GM23338 (cell line): Measurements from ENCODE around the gene INPP4B. TPM values are rescaled to one million over a fixed set of nuclear protein-coding genes. Genes with fewer than 3 reads are reported as not detected.

Experiments
- ATAC-seq: fragments of 200-7000 bp; cut with Tn5 transposase; 3 replicates; pipeline ENCODE4 v1.9.1; 2020
- DNase-seq: peaks from one replicate; pipeline ENCODE4 v3.0.0-alpha.2; 2015; ENCODE audit warnings: low spot score
- H2AFZ ChIP-seq: fragments of 200-600 bp; sonication (generic); 2 replicates; pipeline ENCODE4 v1.8.0; 2016; ENCODE audit warnings: antibody characterized with exemption, mild to moderate bottlenecking, moderate library complexity
- H3F3A ChIP-seq: fragments of 200-600 bp; sonication (generic); replicated peaks from 2 replicates; pipeline ENCODE4 v1.8.0; 2017; ENCODE audit warnings: antibody characterized with exemption, mixed run types, low read depth
- H3K27ac ChIP-seq: fragments of 200-600 bp; sonication (generic); 2 replicates; pipeline ENCODE4 v1.6.1; 2016; ENCODE audit warnings: low read depth
- H3K27me3 ChIP-seq: fragments of 200-600 bp; sonication (generic); 2 replicates; pipeline ENCODE4 v1.8.0; 2016; ENCODE audit warnings: mild to moderate bottlenecking, mixed run types, moderate library complexity; ENCODE audit not compliant: insufficient read depth
- H3K36me3 ChIP-seq: fragments of 200-600 bp; sonication (generic); 2 replicates; pipeline ENCODE4 v1.8.0; 2016; ENCODE audit warnings: mild to moderate bottlenecking; ENCODE audit not compliant: insufficient read depth
- H3K4me1 ChIP-seq: fragments of 200-600 bp; sonication (generic); 2 replicates; pipeline ENCODE4 v1.8.0; 2016; ENCODE audit warnings: mild to moderate bottlenecking, moderate library complexity; ENCODE audit not compliant: insufficient read depth
- H3K4me2 ChIP-seq: fragments of 200-600 bp; sonication (generic); 2 replicates; pipeline ENCODE4 v1.7.1; 2017; ENCODE audit warnings: mixed run types
- H3K4me3 ChIP-seq: fragments of 200-600 bp; sonication (generic); 2 replicates; pipeline ENCODE4 v1.6.1; 2016; ENCODE audit warnings: mixed run types
- H3K79me2 ChIP-seq: fragments of 200-600 bp; sonication (generic); replicated peaks from 2 replicates; pipeline ENCODE4 v1.8.0; 2017; ENCODE audit warnings: mild to moderate bottlenecking; ENCODE audit not compliant: insufficient read depth
- H3K9me2 ChIP-seq: fragments of 200-600 bp; sonication (generic); 2 replicates; pipeline ENCODE4 v1.8.0; 2017; ENCODE audit not compliant: insufficient read depth
- H4K20me1 ChIP-seq: fragments of 200-600 bp; sonication (generic); replicated peaks from 2 replicates; pipeline ENCODE4 v1.8.0; 2017; ENCODE audit warnings: mild to moderate bottlenecking; ENCODE audit not compliant: insufficient read depth
- H3K27ac Mint-ChIP-seq: 2 replicates; pipeline ENCODE4 v1.8.0; 2020; ENCODE audit warnings: inconsistent platforms, mild to moderate bottlenecking, moderate library complexity, mixed read lengths
- H3K27me3 Mint-ChIP-seq: 3 replicates; pipeline ENCODE4 v1.8.0; 2022; ENCODE audit warnings: low read depth, mild to moderate bottlenecking, moderate library complexity, mixed read lengths, inconsistent platforms; ENCODE audit not compliant: insufficient read depth, poor library complexity
- H3K36me3 Mint-ChIP-seq: 3 replicates; pipeline ENCODE4 v1.8.0; 2021; ENCODE audit warnings: low read depth, mild to moderate bottlenecking, inconsistent platforms, moderate library complexity, mixed read lengths
- H3K4me1 Mint-ChIP-seq: 3 replicates; pipeline ENCODE4 v1.8.0; 2020; ENCODE audit warnings: mild to moderate bottlenecking, inconsistent platforms, mixed read lengths
- H3K4me3 Mint-ChIP-seq: 3 replicates; pipeline ENCODE4 v1.8.0; 2021; ENCODE audit warnings: moderate library complexity, mild to moderate bottlenecking, inconsistent platforms, mixed read lengths
- H3K9me3 Mint-ChIP-seq: 3 replicates; pipeline ENCODE4 v1.8.0; 2020; ENCODE audit warnings: moderate library complexity, mild to moderate bottlenecking, inconsistent platforms, mixed read lengths
- CTCF ChIP-seq, 2 experiments: fragments of 200-600 bp in 1 of 2; sonication (generic) in 1 of 2; conservative IDR thresholded peaks; 2 replicates each; pipeline versions ENCODE4 v1.5.1 to v1.6.1; 2016 to 2017; ENCODE audit warnings: antibody characterized with exemption in 2 of 2, low read depth in 2 of 2, mild to moderate bottlenecking in 2 of 2, moderate library complexity in 1 of 2
- EZH2 ChIP-seq: fragments of 200-600 bp; sonication (generic); IDR thresholded peaks from one replicate; pipeline ENCODE4 v1.8.0; 2017; ENCODE audit warnings: antibody characterized with exemption, mild to moderate bottlenecking, low read depth; ENCODE audit not compliant: unreplicated experiment
- EZH2phosphoT487 ChIP-seq: fragments of 200-600 bp; sonication (generic); IDR thresholded peaks from one replicate; pipeline ENCODE4 v1.8.1; 2018; ENCODE audit warnings: antibody characterized with exemption; ENCODE audit not compliant: unreplicated experiment
- STAT1 ChIP-seq: IDR thresholded peaks from one replicate; pipeline ENCODE4 v1.6.1; 2016; ENCODE audit warnings: antibody characterized with exemption; ENCODE audit not compliant: unreplicated experiment
- ZNF462 ChIP-seq: fragments of 250-450 bp; sonication (Bioruptor Pico); IDR thresholded peaks from 2 replicates; pipeline ENCODE4 v1.5.0; 2020; ENCODE audit warnings: mild to moderate bottlenecking, moderate library complexity
- polyA plus RNA-seq: library from polyadenylated mRNA; unstranded; fragments of >200 nt; fragmentation: Nextera tagmentation; extraction: Ambion mirVana; gene quantifications from 2 replicates; pipeline ENCODE4 v1.2.1, GENCODE V29; 2016
- total RNA-seq: library from RNA; depleted of rRNA; stranded (reverse); fragments of >200 nt; shearing (Covaris generic); gene quantifications from 2 replicates; pipeline ENCODE4 v1.2.3, GENCODE V29; 2014

The INPP4B gene
- total and polyA plus RNA-seq, 2 experiments from 2014 or later = 0.11 to 0.14 TPM

DNA sequence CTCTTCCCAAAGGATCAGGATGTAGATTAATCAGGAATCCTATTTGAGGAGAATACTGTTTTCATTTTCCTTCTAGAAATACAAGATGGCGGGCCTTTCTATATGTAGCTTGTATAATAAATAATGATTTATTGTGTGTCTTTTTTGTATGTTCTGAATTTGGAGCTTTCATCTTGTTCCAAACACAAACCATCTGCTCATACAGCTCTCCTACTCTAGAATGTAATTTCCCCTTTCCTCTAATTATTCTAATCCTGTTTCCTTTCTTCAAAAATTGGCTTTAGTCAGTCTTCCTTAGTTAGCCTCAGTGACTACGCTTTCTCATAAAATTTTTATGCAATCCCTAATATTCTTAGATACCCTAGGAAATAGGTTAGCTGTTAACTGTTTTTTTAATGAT is 422.2 kb downstream of the INPP4B start (continued):
- no peak for TF ChIP-seq ZNF462 (CRISPR knock-in tag)
- TF ChIP-seq CTCF (conservative IDR thresholded peaks at IDR 0.05; ENCODE audit: low read depth in 2 of 2) = no peak
- no peak for TF ChIP-seq EZH2
- no peak for TF ChIP-seq EZH2phosphoT487
- no peak for TF ChIP-seq STAT1

DNA sequence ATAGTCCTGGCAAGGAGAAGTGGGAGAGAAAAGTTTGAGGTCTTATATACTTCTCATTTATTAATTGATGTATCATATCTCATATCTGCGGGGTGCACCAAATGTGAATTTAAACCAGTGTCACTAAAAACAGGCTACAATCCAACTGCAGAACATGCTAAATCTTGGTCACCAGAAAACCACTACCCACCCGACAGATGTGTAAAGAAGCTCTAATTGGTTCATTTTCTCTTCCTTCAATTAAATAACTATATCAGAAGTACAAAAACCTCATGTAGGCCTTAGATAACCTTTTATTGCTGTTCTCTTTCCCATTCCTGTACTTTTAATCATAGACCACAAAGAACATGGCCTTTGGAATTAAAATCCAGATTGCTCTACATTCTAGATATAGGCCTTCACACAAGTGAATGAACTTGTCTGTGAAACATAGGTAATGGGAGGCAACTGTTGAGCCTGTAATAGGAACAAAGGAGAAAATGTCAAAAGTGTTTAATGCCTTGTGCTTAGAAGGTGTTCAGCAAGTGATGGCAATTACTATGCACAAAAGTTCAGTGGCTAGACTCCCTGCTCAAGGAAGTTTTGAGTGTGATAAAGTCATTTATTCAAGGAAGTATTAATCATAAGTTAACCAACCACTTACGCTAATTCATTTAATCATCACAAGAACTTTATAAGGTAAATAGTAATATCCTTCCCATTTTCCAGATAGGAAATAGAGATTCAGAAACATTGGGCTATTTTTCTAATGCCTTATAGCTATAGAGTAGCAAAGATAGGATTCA is 425.6 kb downstream of the INPP4B start:
- Histone ChIP-seq H3K27me3 (no peaks in the 10 kb centered on the region), H2AFZ (no peak overlapping the region), H3K27ac (no peak overlapping the region), H4K20me1 (no peaks in the 10 kb centered on the region), H3F3A (no peaks in the 10 kb centered on the region), H3K36me3 (no peaks in the 10 kb centered on the region), H3K79me2 (no peaks in the 10 kb centered on the region), H3K4me2 (no peak overlapping the region), H3K4me1 (peaks cover 7% of the 10 kb centered on the region; the same call in 1 of the 2 replicates), H3K4me3 (no peak overlapping the region), H3K9me2 (peaks cover 5% of the 10 kb centered on the region)
- no peak for DNase-seq
- no peaks in the 10 kb centered on the region for H3K9me3 Mint-ChIP-seq
- H3K4me1 Mint-ChIP-seq = peaks cover 7% of the 10 kb centered on the region; the same call in 2 of the 3 replicates
- no peaks in the 10 kb centered on the region for H3K36me3 Mint-ChIP-seq
- no peak for ATAC-seq
- no peaks in the 10 kb centered on the region for H3K27me3 Mint-ChIP-seq
- H3K4me3 Mint-ChIP-seq = no peak overlapping the region
- no peak overlapping the region for H3K27ac Mint-ChIP-seq
- no peak for TF ChIP-seq ZNF462 (CRISPR knock-in tag)
